ENCODE data around the gene SMAD3. TPM values are rescaled to one million over a fixed set of nuclear protein-coding genes. Genes with fewer than 3 reads are reported as not detected.
A peak's percentile ranks its signal among the peaks of the same experiment; 100 is the strongest.

The SMAD3 gene
- total RNA-seq, 3 donors from 2014 or later = 22.5 to 44.6 (median 33.4) TPM

GRCh38 chr15:67168694-67169093, 103.3 kb downstream of the SMAD3 start:
- DNase-seq (ENCODE audit: low spot score in 2 of 2) = no peak
- Histone ChIP-seq H3K4me1 (no peaks in the 10 kb centered on the region), H3K27me3 (no peaks in the 10 kb centered on the region), H3K27ac (peak overlapping the region in 1 of 2 donors; percentile 28), H3K9me3 (no peaks in the 10 kb centered on the region), H3K4me3 (no peak overlapping the region), H3K36me3 (no peaks in the 10 kb centered on the region)
- no peak for TF ChIP-seq POLR2AphosphoS5 (IDR thresholded peaks at IDR 0.05)
- TF ChIP-seq CTCF (IDR thresholded peaks at IDR 0.05) = no peak
- TF ChIP-seq POLR2A (IDR thresholded peaks at IDR 0.05) = no peak
- intact Hi-C loops (cut with DNase I; ENCODE audit: low total_unique reads) = no loop called here

GRCh38 chr15:67170143-67170925, 104.9 kb downstream of the SMAD3 start:
- TF ChIP-seq POLR2A (IDR thresholded peaks at IDR 0.05) (no peak), CTCF (IDR thresholded peaks at IDR 0.05) (no peak), POLR2AphosphoS5 (IDR thresholded peaks at IDR 0.05) (no peak)
- intact Hi-C loops (cut with DNase I; ENCODE audit: low total_unique reads) = no loop called here
- no peak overlapping the region for H3K4me3 ChIP-seq
- no peaks in the 10 kb centered on the region for H3K36me3 ChIP-seq
- DNase-seq (ENCODE audit: low spot score in 2 of 2) = no peak
- H3K27ac ChIP-seq = no peak overlapping the region
- H3K27me3 ChIP-seq = no peaks in the 10 kb centered on the region
- H3K9me3 ChIP-seq = no peaks in the 10 kb centered on the region
- peaks cover 3% of the 10 kb centered on the region in 2 donors for H3K4me1 ChIP-seq

GRCh38 chr15:67171471-67171870, 106.1 kb downstream of the SMAD3 start:
- DNase-seq (ENCODE audit: low spot score in 2 of 2) = no peak
- Histone ChIP-seq H3K27me3 (no peaks in the 10 kb centered on the region), H3K4me1 (peaks cover 5 to 12% of the 10 kb centered on the region in 2 donors), H3K4me3 (no peak overlapping the region), H3K9me3 (no peaks in the 10 kb centered on the region), H3K36me3 (no peaks in the 10 kb centered on the region), H3K27ac (no peak overlapping the region)
- intact Hi-C loops (cut with DNase I; ENCODE audit: low total_unique reads) = no loop called here
- TF ChIP-seq CTCF (IDR thresholded peaks at IDR 0.05) (no peak), POLR2A (IDR thresholded peaks at IDR 0.05) (no peak), POLR2AphosphoS5 (IDR thresholded peaks at IDR 0.05) (no peak)

- DNase-seq (ENCODE audit: low spot score in 2 of 2) = no peak
- Histone ChIP-seq H3K36me3 (no peaks in the 10 kb centered on the region), H3K27ac (peak overlapping the region in 1 of 2 donors; percentile 28), H3K4me1 (peaks cover 5 to 12% of the 10 kb centered on the region in 2 donors), H3K4me3 (no peak overlapping the region), H3K27me3 (no peaks in the 10 kb centered on the region), H3K9me3 (no peaks in the 10 kb centered on the region)
- no peak for TF ChIP-seq POLR2AphosphoS5 (IDR thresholded peaks at IDR 0.05)
- no peak for TF ChIP-seq CTCF (IDR thresholded peaks at IDR 0.05)
- TF ChIP-seq POLR2A (IDR thresholded peaks at IDR 0.05) = no peak
- intact Hi-C loops (cut with DNase I; ENCODE audit: low total_unique reads) = no loop called here
Observed at GRCh38 chr15:67172172-67172571, 106.8 kb downstream of the SMAD3 start.

- no peak for DNase-seq (ENCODE audit: low spot score in 2 of 2)
- Histone ChIP-seq H3K4me3 (no peak overlapping the region), H3K9me3 (no peaks in the 10 kb centered on the region), H3K4me1 (peaks cover 5 to 12% of the 10 kb centered on the region in 2 donors), H3K36me3 (no peaks in the 10 kb centered on the region), H3K27ac (no peak overlapping the region), H3K27me3 (no peaks in the 10 kb centered on the region)
- TF ChIP-seq CTCF (IDR thresholded peaks at IDR 0.05) (no peak), POLR2A (IDR thresholded peaks at IDR 0.05) (no peak), POLR2AphosphoS5 (IDR thresholded peaks at IDR 0.05) (no peak)
- intact Hi-C loops (cut with DNase I; ENCODE audit: low total_unique reads) = no loop called here
Observed at GRCh38 chr15:67173005-67173404, 107.6 kb downstream of the SMAD3 start.
